Heart left ventricle (tissue), 13 donors: ENCODE measurements around the gene TNNI3K.

ENCODE experiments used
- CTCF ChIP-seq, 12 donors: fragments of 200-600 bp; sonication (generic) in 4 of 12; IDR thresholded peaks; one replicate each; pipeline versions ENCODE4 v1.5.0 to v1.8.0; 2018 to 2022; ENCODE audit warnings: antibody characterized with exemption in 12 of 12, mild to moderate bottlenecking in 5 of 12
- POLR2A ChIP-seq, 2 donors: fragments of 450-650 bp; IDR thresholded peaks; one replicate each; pipeline ENCODE4 v1.6.1; 2017; ENCODE audit warnings: antibody characterized with exemption in 2 of 2, mild to moderate bottlenecking in 2 of 2, moderate library complexity in 2 of 2
- donor health status: ischemic (EF 13 %, LVEDD 7.1; RV severe dilation, severe dysfunction).
- donor health status: DM: no; HTN: yes; CAD: no.
- donor health status: DM: no; HTN: no; CAD: no.
- donor health status: ischemic (EF 25% LVEDD 6.9; RV normal size, moderate dysfunction).
- donor health status: ischemic (EF 25% LVEDD 5.7; RV mildly dilated, moderate dysfunction).
- donor health status: ischemic (EF 35%, LVEDD 5.7; RV mildly dilated, moderate dysfunction).
- donor health status: nonischemic (EF 11% LVEDD 7.7; RV severe dilation, severe dysfunction).
- donor health status: DM: yes; HTN: yes; CAD: no.
- donor health status: PGD.
- donor health status: ischemic (EF 29% LVEDD 5.4; RV normal size, mild dysfunction).
- donor health status: nonischemic (EF 23%, LVEDD 6.1; RV moderate dilation, normal function).

GRCh38 chr1:74531796-74532195 lies 296.6 kb downstream of the TNNI3K start:
- TF ChIP-seq CTCF (IDR thresholded peaks at IDR 0.05) (no peak), POLR2A (IDR thresholded peaks at IDR 0.05) (no peak)
